Stimulated activated CD8-positive, alpha-beta memory T cell treated with anti-CD3 and anti-CD28 coated beads, Interleukin-2, amount 100 ng/mL, for 1 hour (primary cell): Measurements from ENCODE around the gene UGT1A3.

Experiments used
- DNase-seq, 2 donors: peaks; one replicate each; pipeline ENCODE4 v3.0.0-alpha.2; 2020; ENCODE audit warnings: low read depth in 2 of 2

UGT1A3 gene

DNA sequence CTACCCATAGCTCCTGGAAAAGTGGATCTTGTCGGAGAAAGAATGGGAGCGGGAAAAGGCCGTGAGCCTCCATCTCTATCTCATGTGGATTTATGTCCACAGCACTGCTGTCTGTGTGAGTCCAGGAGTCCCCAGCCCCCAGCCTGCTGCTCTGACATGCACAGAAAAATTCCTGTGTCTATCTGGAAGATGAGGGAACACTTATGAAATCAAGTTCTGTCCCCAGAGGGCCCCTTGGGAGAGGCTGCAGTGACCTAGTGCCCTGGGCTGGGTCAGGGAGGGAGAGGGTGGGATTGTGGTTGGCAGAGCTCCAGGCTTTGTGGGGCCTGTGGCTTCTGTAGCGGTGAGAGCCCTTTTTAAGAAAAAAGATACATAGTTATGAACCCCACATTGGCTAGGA, 87.9 kb downstream of the UGT1A3 start:
- no peak for DNase-seq

DNA sequence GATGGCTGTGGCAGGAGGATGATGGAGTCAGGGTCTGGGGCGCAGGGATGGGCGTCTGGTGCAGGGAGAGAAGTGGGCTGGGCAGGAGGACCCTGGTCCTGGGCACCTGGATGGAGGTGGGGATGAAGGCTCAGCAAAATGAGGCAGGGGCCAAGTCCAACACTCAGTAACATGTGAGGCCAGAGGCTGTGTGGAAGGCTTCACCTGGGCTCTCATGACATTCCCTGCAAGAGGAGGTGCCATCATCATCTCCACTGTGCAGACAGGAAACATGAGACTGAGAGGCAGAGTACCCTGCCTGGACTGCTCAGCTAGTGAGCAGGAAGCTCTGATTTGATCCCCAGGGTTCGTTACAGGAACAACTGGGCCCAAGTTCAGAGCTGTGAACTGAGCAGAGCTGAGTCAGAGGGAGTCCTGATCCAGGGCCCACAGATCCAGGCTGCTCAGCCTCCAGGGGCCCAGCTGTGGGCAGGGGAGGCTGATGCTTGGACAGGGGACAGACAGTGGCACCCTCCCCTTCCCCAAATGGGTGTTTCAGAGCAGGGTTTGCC, 88.6 kb downstream of the UGT1A3 start:
- DNase-seq: no peak

DNA sequence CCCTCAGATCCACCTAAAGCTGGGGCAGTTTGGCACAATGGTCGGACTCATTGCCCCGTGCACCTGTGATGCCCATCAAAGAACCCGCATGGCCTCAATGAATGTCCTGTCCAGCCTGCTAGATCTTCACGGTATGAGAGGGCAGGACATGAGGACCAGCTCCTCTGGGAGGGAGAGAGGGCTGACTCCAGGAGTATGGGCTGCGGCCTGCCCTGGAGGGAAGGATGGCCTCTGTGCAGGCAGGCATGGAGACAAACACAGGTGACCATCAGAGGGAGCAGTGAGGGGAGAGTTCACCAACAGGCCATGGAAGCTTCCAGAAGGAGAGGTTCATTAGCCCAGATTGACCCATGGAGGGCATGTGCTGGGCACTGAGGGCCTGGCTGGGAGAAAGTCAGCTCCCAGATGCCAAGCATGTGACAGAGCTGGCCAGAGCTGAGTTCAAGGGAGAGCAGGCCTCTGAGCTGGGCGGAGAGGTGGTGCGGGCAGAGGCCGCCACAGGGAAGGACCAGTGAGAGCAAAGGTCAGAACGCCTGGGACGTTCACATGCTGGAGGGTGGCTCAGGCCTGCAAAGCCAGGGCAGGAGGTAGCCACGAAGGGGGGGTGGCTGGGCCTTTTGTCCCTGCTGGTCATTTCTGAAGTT, 89.3 kb downstream of the UGT1A3 start:
- no peak for DNase-seq

DNA sequence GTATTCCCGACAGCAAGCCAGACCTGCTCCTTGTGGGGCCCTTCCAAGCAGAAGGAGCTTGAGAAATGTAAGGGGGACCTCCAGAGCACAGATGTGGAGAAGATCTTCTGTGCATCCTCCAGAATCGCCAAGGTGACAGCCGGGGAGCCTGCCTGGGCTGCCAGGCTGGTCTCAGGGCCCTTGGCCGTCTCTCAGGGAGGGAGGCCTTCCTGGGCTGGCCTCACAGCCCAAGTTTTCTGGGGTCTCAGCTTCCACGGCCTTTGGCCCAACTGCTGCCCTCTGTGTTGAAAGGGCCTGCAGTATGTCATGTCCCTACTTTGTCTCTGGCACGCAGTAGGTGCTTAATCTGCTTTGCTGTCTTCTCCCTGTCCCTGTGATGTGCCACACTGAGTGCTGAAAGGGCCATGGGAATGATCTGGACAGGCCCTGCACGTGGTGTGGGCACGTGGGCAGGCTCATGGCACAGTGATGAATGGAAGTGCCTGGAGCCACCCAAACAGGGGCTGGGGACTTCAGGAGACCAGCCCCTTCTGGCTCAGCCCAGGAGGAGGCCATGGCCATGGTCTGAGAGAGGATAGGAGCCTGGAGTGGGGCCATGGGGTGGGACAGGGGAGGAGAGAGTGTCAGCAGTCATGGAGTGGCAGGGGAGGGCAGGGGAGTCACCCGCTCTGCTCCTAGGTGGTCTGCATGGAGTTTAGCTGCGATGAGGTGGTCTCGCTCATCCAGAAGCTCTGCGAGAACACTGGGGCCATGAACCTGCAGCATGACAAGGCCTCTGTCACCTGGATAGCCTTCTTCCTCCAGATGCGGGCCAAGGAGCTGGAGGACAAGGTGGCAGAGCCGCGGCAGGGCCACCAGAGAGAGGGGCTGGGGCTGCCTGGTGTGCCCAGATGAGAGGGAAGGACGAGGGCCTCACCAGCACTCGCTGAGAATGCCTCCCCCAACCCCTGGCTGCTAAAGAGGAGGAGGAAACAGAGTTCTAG, 90.1 kb downstream of the UGT1A3 start:
- DNase-seq: no peak

DNA sequence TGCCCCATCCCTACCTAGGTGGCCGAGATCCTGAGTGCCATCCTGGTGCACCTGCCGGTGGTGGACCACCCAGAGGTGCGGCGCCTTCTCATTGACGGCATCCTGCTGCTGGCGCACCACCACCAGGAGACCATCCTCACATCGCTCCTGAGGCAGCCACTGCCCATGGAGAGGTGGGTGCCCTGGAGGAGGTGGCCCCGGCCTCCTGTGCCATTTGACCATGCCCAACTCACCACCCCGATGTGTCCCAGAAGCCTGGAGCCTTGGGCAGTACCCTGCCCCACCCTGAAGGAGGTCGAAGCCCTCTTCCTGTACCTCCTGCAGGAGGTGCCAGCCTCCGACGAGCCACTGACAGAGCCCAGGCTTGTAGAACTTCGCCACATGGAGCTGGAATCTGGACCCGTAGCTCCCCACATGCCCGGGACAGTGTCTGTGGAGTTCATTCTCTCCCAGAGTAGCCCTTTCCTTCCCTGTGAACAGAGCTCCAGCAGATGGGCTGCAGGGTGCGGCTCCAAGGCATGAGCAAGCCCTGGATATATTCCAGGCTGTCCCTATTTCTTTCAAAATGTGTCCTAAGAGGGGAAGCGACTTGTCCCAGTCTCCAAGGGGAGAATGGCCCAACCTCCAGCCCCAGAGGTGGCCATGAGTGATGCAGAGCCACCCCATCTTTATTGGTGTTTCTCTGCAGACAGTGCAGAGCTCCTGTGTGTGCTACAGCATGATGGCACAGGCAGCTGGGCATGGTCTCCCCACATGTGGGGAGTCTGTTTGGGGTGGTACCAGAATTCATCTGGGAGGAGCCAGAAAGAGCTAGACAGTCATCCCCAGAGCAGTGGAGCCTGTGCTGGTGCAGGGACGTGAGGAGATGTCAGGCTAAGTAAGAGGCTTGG, 91.3 kb downstream of the UGT1A3 start:
- no peak for DNase-seq

DNA sequence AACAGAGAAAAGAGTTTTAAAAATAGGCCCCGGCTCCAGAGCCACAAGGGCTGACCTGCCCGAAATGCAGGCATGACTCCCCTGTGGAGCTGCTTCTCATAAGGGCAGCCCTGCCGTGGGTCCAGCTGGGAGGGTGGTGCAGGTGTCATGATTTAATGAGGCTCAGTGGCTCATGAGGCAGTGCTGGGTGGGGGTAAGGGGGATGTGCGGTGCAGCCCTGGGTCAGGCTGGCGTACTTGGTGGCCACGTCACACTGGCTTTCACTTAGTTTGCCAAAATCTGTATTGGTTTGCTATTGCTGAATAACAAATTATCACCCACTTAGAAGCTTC, 91.9 kb downstream of the UGT1A3 start:
- DNase-seq: no peak

DNA sequence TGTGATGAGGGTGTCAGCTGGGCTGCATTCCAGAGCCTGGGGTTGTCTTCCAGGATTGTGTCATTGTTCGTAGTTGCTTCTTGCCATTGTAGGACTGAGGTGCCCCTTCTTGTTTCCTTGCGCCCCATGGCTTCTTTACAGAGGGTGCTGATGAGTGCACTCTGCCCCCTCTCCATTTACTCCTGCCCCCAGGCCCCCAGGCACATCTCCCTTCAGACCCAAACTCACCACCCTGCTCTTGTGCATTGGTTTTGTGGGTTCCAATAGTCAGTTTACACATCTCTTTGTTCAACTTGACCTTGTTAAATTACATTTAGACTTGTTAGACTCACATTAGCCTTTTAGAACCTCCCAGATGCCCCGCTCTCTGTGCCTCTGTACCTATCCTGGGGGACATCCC, 92.4 kb downstream of the UGT1A3 start:
- DNase-seq: no peak

DNA sequence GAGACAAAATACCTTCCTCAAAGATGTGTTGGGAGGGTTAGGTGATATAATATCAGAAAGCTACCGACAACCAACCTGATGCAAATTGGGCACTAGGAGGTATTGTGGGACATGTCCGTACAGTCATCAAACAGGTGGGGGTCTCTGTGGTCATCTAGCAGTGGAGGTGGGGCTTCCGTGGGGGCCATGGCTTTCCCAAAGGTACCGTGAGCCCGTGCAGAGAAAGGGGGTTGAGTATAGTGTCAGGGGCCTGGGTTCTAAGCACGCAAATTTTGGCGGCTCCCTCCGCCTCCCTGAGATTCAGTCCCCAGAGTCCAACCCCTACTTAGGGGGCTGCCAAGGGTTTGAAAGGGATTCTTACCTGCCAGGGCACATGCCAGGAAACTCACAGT, 92.9 kb downstream of the UGT1A3 start:
- DNase-seq: no peak

DNA sequence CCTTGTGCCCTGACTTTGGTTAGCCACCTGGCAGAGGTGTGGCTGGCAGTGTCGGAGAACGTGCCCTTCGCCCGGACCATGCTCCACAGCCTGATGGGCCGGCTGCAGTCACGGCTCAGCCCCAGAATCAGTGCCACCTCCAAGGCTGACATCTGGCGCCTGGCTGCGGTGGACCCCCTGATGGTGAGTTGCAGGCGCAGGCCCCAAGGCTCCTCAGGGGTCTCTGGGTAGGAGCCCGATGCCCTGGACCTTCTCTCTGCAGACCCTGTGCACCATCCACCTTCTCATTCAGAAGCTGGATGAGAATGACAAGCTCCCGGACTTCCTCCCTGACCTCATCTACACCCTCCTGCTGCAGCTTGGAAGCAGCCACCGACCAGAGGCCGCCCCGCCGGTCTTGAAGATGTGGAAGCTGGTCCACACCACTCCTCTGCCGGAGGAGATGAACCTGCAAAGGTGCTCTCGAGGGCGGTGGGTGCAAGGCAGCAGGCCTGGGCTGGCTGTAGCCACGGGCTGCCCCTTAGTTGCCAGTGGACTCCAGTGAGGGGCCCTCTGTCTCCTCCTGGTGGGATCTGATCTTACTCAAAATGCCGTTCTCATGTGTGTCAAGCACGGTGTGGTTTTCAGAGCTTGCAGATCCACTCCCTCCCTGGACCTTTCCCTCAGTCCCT, 93.4 kb downstream of the UGT1A3 start:
- no peak for DNase-seq
